Hepatocyte (in vitro differentiated cells): Measurements from ENCODE around the gene SLC10A1.

Experiments
- EZH2phosphoT487 ChIP-seq: fragments of 200-600 bp; sonication (generic); IDR thresholded peaks from one replicate; pipeline ENCODE4 v1.6.1; 2018; ENCODE audit warnings: antibody characterized with exemption, mild to moderate bottlenecking, low read depth, moderate library complexity; ENCODE audit not compliant: unreplicated experiment, severe bottlenecking
- TF ChIP-seq, protein P1 (sequence below): fragments of 200-600 bp; sonication (generic); IDR thresholded peaks from 2 replicates; pipeline ENCODE4 v1.5.1; 2016; ENCODE audit warnings: antibody characterized with exemption, mild to moderate bottlenecking; ENCODE audit not compliant: poor library complexity

DNA sequence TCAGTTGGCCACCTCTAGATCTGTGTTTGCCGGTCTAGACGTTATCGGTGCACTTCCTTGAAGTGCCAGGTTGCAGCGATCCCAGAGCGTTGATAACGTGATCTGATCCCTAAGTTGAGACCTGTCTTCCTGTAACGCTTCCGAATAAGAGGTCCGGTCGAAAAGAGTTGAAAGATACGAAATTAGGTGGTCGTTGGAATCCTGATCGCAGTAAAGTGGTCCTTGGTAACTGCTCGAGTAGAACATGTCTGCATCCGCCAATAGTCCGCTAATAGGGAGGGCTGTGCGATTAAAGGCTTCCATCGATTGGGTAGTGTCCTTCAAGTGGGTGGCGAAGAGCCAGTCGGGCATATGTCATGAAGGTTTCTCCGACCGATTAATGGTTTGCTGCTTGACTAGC, 27.4 kb downstream of the SLC10A1 start:
- TF ChIP-seq, protein P1, sequence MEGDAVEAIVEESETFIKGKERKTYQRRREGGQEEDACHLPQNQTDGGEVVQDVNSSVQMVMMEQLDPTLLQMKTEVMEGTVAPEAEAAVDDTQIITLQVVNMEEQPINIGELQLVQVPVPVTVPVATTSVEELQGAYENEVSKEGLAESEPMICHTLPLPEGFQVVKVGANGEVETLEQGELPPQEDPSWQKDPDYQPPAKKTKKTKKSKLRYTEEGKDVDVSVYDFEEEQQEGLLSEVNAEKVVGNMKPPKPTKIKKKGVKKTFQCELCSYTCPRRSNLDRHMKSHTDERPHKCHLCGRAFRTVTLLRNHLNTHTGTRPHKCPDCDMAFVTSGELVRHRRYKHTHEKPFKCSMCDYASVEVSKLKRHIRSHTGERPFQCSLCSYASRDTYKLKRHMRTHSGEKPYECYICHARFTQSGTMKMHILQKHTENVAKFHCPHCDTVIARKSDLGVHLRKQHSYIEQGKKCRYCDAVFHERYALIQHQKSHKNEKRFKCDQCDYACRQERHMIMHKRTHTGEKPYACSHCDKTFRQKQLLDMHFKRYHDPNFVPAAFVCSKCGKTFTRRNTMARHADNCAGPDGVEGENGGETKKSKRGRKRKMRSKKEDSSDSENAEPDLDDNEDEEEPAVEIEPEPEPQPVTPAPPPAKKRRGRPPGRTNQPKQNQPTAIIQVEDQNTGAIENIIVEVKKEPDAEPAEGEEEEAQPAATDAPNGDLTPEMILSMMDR, result no peak
- TF ChIP-seq EZH2phosphoT487, result no peak
